NCI-H146 treated with DMSO at 0.1 percent for 48 hours (cell line): ENCODE data around the gene OR5B21.

Source experiments
- DNase-seq: peaks from one replicate; lab custom pipeline; 2025; ENCODE audit not compliant: unreplicated experiment; lab: John Stamatoyannopoulos, UW

OR5B21 gene

DNA sequence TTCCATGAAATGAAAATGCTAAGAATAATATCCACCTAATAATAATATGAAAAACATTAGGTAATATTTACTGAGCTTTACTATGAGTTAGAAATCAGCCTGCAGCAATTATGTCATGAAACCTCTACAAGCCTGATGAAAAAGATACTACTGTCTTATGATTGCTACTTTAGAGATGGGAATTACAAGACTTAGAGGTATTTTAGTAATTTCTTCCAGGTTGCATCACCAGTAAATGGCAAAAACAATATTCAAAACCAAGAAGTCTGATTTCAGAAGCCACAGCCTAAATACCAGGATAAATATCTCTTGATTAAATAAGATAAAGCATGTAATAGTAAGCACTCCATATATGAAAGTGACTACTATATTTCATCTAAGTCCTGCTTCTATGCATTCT, 13.8 kb downstream of the OR5B21 start:
- DNase-seq: no peak

- no peak for DNase-seq
Observed at GRCh38 chr11:58493676-58494075, 14.2 kb downstream of the OR5B21 start.

DNA sequence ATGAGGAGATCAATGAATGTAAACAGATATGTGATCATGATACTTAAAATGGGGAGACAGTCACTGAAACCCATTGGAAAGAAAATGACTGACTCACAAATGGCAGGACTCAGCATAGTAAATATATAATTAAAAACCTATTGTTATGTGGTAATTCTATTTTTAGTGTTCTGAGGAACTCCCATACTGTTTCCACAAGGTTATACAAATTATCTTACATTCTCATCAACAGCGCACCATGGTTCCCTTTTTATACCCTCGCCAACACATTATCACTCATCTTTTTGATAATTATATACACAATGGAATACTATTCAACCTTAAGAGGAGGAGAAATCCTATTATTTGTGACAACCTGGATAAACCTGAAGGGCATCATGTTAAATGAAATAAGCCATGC, 17.1 kb downstream of the OR5B21 start:
- DNase-seq: peak; percentile 33

DNA sequence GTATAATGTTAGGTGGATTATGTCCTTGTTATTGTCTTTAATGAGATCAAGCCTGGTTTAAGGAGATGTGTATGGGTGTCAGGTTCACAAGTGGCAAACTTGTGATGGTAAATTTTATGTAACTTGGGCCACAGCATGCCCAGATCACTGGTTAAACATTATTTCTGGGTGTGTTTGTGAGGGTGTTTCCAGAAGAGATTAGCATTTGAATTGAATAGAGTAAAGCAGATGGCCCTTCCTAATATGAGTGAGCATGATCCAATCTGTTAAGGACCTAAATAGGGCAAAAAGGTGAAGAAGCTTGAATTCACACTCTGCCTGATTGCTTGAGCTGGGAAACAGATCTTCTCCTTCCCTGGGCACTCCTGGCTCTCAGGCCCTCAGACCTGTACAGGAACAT, 20.7 kb downstream of the OR5B21 start:
- DNase-seq: no peak

GRCh38 chr11:58485961-58486360, 21.9 kb downstream of the OR5B21 start:
- no peak for DNase-seq

GRCh38 chr11:58471892-58472291, 36.0 kb downstream of the OR5B21 start:
- DNase-seq: no peak

- no peak for DNase-seq
Observed at GRCh38 chr11:58466293-58466692, 41.6 kb downstream of the OR5B21 start.

- DNase-seq: no peak
Observed at GRCh38 chr11:58465690-58466089, 42.2 kb downstream of the OR5B21 start.
